IMR-90 (cell line): ENCODE measurements around the gene FOXP1. TPM values are rescaled to one million over a fixed set of nuclear protein-coding genes. Genes with fewer than 3 reads are reported as not detected.

Experiments
- ATAC-seq: fragments of 200-7000 bp; cut with Tn5 transposase; 2 replicates; pipeline ENCODE4 v1.9.1; 2020; ENCODE audit warnings: low read depth, mild to moderate bottlenecking, moderate library complexity
- BruUV-seq: library from RNA; stranded (reverse); fragments of 400-500 nt; replicated peaks from 2 replicates; lab custom pipeline; 2021; lab: Mats Ljungman, UMichigan
- CTCF ChIA-PET: fragments of 300-600 bp; formaldehyde crosslinking; extraction: SDS; loops from one replicate; lab custom pipeline; 2021; ENCODE audit warnings: antibody characterized with exemption; lab: Yijun Ruan, JAX
- POLR2A ChIA-PET: fragments of 300-600 bp; sonication (Branson Sonifier 250); formaldehyde crosslinking; loops from one replicate; lab custom pipeline; 2022; ENCODE audit warnings: antibody characterized with exemption; ENCODE audit not compliant: unreplicated experiment; lab: Charles Lee
- DNase-seq: peaks from one replicate; pipeline ENCODE4 v3.0.0; 2013
- H2AFZ ChIP-seq: replicated peaks from 2 replicates; pipeline ENCODE3; 2013; ENCODE audit warnings: low read length, mild to moderate bottlenecking; ENCODE audit not compliant: poor library complexity
- H2AK5ac ChIP-seq: 2 replicates; pipeline ENCODE4 v1.6.1; 2013; ENCODE audit warnings: low read depth, low read length, inconsistent platforms
- H2AK9ac ChIP-seq: replicated peaks from 2 replicates; pipeline ENCODE3; 2013; ENCODE audit warnings: mild to moderate bottlenecking, low read depth, low read length, moderate library complexity; ENCODE audit not compliant: poor library complexity
- H2BK120ac ChIP-seq: 2 replicates; pipeline ENCODE4 v1.6.1; 2013; ENCODE audit warnings: low read depth, low read length, inconsistent platforms
- H2BK15ac ChIP-seq: 3 replicates; pipeline ENCODE4 v1.6.1; 2013; ENCODE audit warnings: low read depth, low read length, inconsistent platforms
- H2BK20ac ChIP-seq: 2 replicates; pipeline ENCODE4 v1.6.1; 2013; ENCODE audit warnings: low read depth, mild to moderate bottlenecking, inconsistent platforms, low read length, moderate library complexity
- H2BK5ac ChIP-seq: 2 replicates; pipeline ENCODE4 v1.6.1; 2013; ENCODE audit warnings: mild to moderate bottlenecking, low read depth, low read length, inconsistent platforms; ENCODE audit not compliant: poor library complexity, severe bottlenecking
- H3K14ac ChIP-seq: replicated peaks from 2 replicates; pipeline ENCODE4 v1.6.1; 2013; ENCODE audit warnings: low read depth, low read length, inconsistent platforms
- H3K18ac ChIP-seq: 2 replicates; pipeline ENCODE4 v1.6.1; 2013; ENCODE audit warnings: low read depth, low read length, control low read depth
- H3K23ac ChIP-seq: 2 replicates; pipeline ENCODE4 v1.6.1; 2013; ENCODE audit warnings: low read depth, low read length, inconsistent platforms
- H3K27ac ChIP-seq: 2 replicates; pipeline ENCODE4 v1.5.1; 2013; ENCODE audit warnings: mild to moderate bottlenecking, control low read depth, low read length; ENCODE audit not compliant: insufficient read depth
- H3K27me3 ChIP-seq: 2 replicates; pipeline ENCODE4 v1.6.1; 2013; ENCODE audit warnings: low read length; ENCODE audit not compliant: control insufficient read depth, insufficient read depth
- H3K36me3 ChIP-seq: 2 replicates; pipeline ENCODE4 v1.6.1; 2013; ENCODE audit warnings: low read length, mixed read lengths; ENCODE audit not compliant: control insufficient read depth, insufficient read depth
- H3K4ac ChIP-seq: 2 replicates; pipeline ENCODE4 v1.6.1; 2013; ENCODE audit warnings: low read depth, low read length, inconsistent platforms
- H3K4me1 ChIP-seq: 2 replicates; pipeline ENCODE4 v1.6.1; 2013; ENCODE audit warnings: low read length, mixed read lengths; ENCODE audit not compliant: control insufficient read depth, insufficient read depth
- H3K4me2 ChIP-seq: 2 replicates; pipeline ENCODE4 v1.6.1; 2013; ENCODE audit warnings: low read depth, mild to moderate bottlenecking, control low read depth, low read length, moderate library complexity
- H3K4me3 ChIP-seq: 2 replicates; pipeline ENCODE4 v1.5.1; 2013; ENCODE audit warnings: low read depth, mild to moderate bottlenecking, control low read depth, low read length, moderate library complexity; ENCODE audit not compliant: insufficient read depth
- H3K56ac ChIP-seq: 2 replicates; pipeline ENCODE4 v1.6.1; 2013; ENCODE audit warnings: low read length, inconsistent platforms; ENCODE audit not compliant: insufficient read depth; ENCODE audit errors: extremely low read depth
- H3K79me1 ChIP-seq, 2 experiments: 2 replicates each; pipeline ENCODE4 v1.6.1; 2013; ENCODE audit warnings: low read length in 2 of 2, inconsistent platforms in 1 of 2, low read depth in 1 of 2
- H3K9ac ChIP-seq: 2 replicates; pipeline ENCODE4 v1.6.1; 2013; ENCODE audit warnings: low read depth, low read length, control low read depth
- H3K9me1 ChIP-seq: 2 replicates; pipeline ENCODE4 v1.6.1; 2013; ENCODE audit warnings: low read length, inconsistent platforms; ENCODE audit not compliant: insufficient read depth
- H3K9me3 ChIP-seq: 2 replicates; pipeline ENCODE4 v1.6.1; 2013; ENCODE audit warnings: low read length; ENCODE audit not compliant: control insufficient read depth, insufficient read depth
- H4K20me1 ChIP-seq: 2 replicates; pipeline ENCODE4 v1.6.1; 2013; ENCODE audit warnings: low read length, inconsistent platforms; ENCODE audit not compliant: insufficient read depth
- H4K5ac ChIP-seq: 2 replicates; pipeline ENCODE4 v1.6.1; 2013; ENCODE audit warnings: mild to moderate bottlenecking, low read depth, low read length, control low read depth
- H4K8ac ChIP-seq, 2 experiments: 2 replicates each; pipeline ENCODE4 v1.6.1; 2013; ENCODE audit warnings: low read depth in 2 of 2, low read length in 2 of 2, control low read depth in 1 of 2, inconsistent platforms in 1 of 2
- H4K91ac ChIP-seq: 2 replicates; pipeline ENCODE4 v1.6.1; 2013; ENCODE audit warnings: low read depth, low read length, inconsistent platforms; ENCODE audit not compliant: insufficient read depth
- BHLHE40 ChIP-seq: fragments of 150-350 bp; IDR thresholded peaks from 2 replicates; pipeline ENCODE4 v1.6.1; 2016; ENCODE audit warnings: mild to moderate bottlenecking, low read depth, low read length
- CEBPB ChIP-seq: IDR thresholded peaks from 2 replicates; pipeline ENCODE4 v1.6.1; 2012; ENCODE audit warnings: low read depth, low read length, improper control_type of control experiment
- CHD1 ChIP-seq: IDR thresholded peaks from 2 replicates; pipeline ENCODE4 v1.6.1; 2012; ENCODE audit warnings: low read depth, low read length, improper control_type of control experiment
- FOS ChIP-seq: fragments of 150-350 bp; IDR thresholded peaks from 2 replicates; pipeline ENCODE4 v1.6.1; 2016; ENCODE audit warnings: low read depth, low read length
- MAFK ChIP-seq: IDR thresholded peaks from 2 replicates; pipeline ENCODE4 v1.6.1; 2012; ENCODE audit warnings: low read depth, low read length, improper control_type of control experiment
- MAZ ChIP-seq: IDR thresholded peaks from 2 replicates; pipeline ENCODE4 v1.6.1; 2012; ENCODE audit warnings: low read depth, mild to moderate bottlenecking, low read length, improper control_type of control experiment, moderate library complexity, borderline replicate concordance
- MXI1 ChIP-seq: IDR thresholded peaks from 2 replicates; pipeline ENCODE4 v1.6.1; 2012; ENCODE audit warnings: low read depth, mild to moderate bottlenecking, low read length, moderate library complexity, borderline replicate concordance
- NFE2L2 ChIP-seq: fragments of 150-350 bp; IDR thresholded peaks from 2 replicates; pipeline ENCODE4 v1.6.1; 2016; ENCODE audit warnings: low read depth, mild to moderate bottlenecking, low read length
- POLR2A ChIP-seq: IDR thresholded peaks from 2 replicates; pipeline ENCODE4 v1.6.1; 2012; ENCODE audit warnings: mild to moderate bottlenecking, low read depth, low read length
- RAD21 ChIP-seq: IDR thresholded peaks from 2 replicates; pipeline ENCODE4 v1.6.1; 2012; ENCODE audit warnings: low read length, improper control_type of control experiment
- RCOR1 ChIP-seq: IDR thresholded peaks from 2 replicates; pipeline ENCODE4 v1.6.1; 2012; ENCODE audit warnings: mild to moderate bottlenecking, low read length, improper control_type of control experiment; ENCODE audit not compliant: insufficient replicate concordance
- RFX5 ChIP-seq: IDR thresholded peaks from 2 replicates; pipeline ENCODE4 v1.8.0; 2012; ENCODE audit warnings: low read depth, mild to moderate bottlenecking, low read length, moderate library complexity
- SMC3 ChIP-seq: fragments of 150-350 bp; IDR thresholded peaks from 2 replicates; pipeline ENCODE4 v1.6.1; 2016; ENCODE audit warnings: low read depth, mild to moderate bottlenecking, antibody characterized with exemption, low read length, moderate library complexity
- dilution Hi-C: fragments of 300-500 bp; cut with HindIII; formaldehyde crosslinking; loops from one replicate; pipeline ENCODE4 v1.14.3; 2018; ENCODE audit warnings: low sequenced_read_pairs; ENCODE audit not compliant: unreplicated experiment
- in situ Hi-C: fragments of 300-500 bp; cut with MboI; formaldehyde crosslinking; loops from 3 replicates; pipeline ENCODE4 v1.14.3; 2019; ENCODE audit warnings: low sequenced_read_pairs, inconsistent platforms, mixed read lengths
- intact Hi-C: fragments of 100-400 bp; cut with micrococcal nuclease; formaldehyde crosslinking; loops from 2 replicates; pipeline ENCODE4 v1.10.0; 2022
- polyA plus RNA-seq, 3 experiments: library from polyadenylated mRNA; depleted of rRNA; stranded (reverse); fragments of >200 nt; gene quantifications; 2 replicates each; pipeline ENCODE4 v1.2.3, GENCODE V29; 2012; ENCODE audit warnings: low replicate concordance in 1 of 3
- total RNA-seq: library from RNA; depleted of rRNA; stranded (reverse); fragments of >200 nt; gene quantifications from 2 replicates; pipeline ENCODE4 v1.2.3, GENCODE V29; 2012
- TF ChIP-seq, protein P1 (sequence below): fragments of 150-350 bp; IDR thresholded peaks from 2 replicates; pipeline ENCODE4 v1.6.1; 2016; ENCODE audit warnings: low read depth, mild to moderate bottlenecking, low read length, moderate library complexity, borderline replicate concordance
- TF ChIP-seq, protein P2 (sequence below): conservative IDR thresholded peaks from 2 replicates; pipeline ENCODE4 v1.5.1; 2012; ENCODE audit warnings: mild to moderate bottlenecking, low read depth, low read length, improper control_type of control experiment
- TF ChIP-seq, protein P3 (sequence below): fragments of 150-350 bp; IDR thresholded peaks from 2 replicates; pipeline ENCODE4 v1.6.1; 2017; ENCODE audit warnings: mild to moderate bottlenecking, antibody characterized with exemption, low read length, low read depth

The FOXP1 gene
- total and polyA plus RNA-seq, 2 of the 4 experiments (the other 2 are of a cell fraction) = 37.0 to 132 TPM

DNA sequence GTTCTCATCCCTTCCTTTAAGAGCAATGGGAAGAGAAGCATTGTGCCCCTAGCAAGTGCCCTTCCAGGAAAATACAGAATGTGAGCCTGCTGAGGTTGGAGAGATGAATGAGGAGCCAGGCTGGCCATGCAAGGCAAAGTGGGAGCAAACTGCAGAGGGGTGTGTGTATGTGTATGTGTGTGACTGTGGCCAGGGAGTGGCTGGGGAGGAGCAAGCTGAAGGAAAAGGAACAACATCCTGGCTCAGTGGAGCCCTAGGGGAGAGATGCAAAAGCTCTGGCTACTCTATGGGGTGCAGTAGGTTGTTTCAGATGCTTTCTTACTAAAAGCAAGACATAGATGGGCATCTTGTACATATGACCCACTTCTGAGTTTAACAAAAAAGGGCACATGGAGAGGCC lies 20.6 kb downstream of the FOXP1 start:
- Histone ChIP-seq H3K23ac (no peak overlapping the region), H3K18ac (no peak overlapping the region), H3K4me3 (no peak overlapping the region), H3K9me3 (no peaks in the 10 kb centered on the region), H4K20me1 (no peaks in the 10 kb centered on the region), H2AK9ac (no peak overlapping the region), H4K5ac (no peak overlapping the region), H3K9me1 (peaks cover 7% of the 10 kb centered on the region), H3K9ac (no peak overlapping the region), H3K27me3 (no peaks in the 10 kb centered on the region), H2BK15ac (no peak overlapping the region), H4K91ac (no peak overlapping the region), H3K56ac (no peak overlapping the region), H3K27ac (no peak overlapping the region), H3K14ac (no peak overlapping the region), H3K4ac (peak overlapping the region; percentile 44), H3K4me2 (no peak overlapping the region), H2AK5ac (no peak overlapping the region), H2AFZ (no peak overlapping the region), H3K36me3 (peaks cover 3% of the 10 kb centered on the region; the same call in 1 of the 2 replicates), H4K8ac (no peak overlapping the region), H3K4me1 (peaks cover 9% of the 10 kb centered on the region), H2BK5ac (no peak overlapping the region), H2BK20ac (no peak overlapping the region), H3K79me1 (peaks cover 27 to 59% of the 10 kb centered on the region in 2 experiments), H2BK120ac (no peak overlapping the region)
- BruUV-seq = no TSS peak
- dilution Hi-C loops (no loop called here), in situ Hi-C loops (no loop called here), intact Hi-C loops (no loop called here)
- ChIA-PET CTCF (no interaction called here), POLR2A (no interaction called here)
- no peak for TF ChIP-seq MAFK
- no peak for TF ChIP-seq RCOR1
- no peak for TF ChIP-seq CHD1
- TF ChIP-seq NFE2L2 = no peak
- TF ChIP-seq SMC3 = no peak
- TF ChIP-seq, protein P1, sequence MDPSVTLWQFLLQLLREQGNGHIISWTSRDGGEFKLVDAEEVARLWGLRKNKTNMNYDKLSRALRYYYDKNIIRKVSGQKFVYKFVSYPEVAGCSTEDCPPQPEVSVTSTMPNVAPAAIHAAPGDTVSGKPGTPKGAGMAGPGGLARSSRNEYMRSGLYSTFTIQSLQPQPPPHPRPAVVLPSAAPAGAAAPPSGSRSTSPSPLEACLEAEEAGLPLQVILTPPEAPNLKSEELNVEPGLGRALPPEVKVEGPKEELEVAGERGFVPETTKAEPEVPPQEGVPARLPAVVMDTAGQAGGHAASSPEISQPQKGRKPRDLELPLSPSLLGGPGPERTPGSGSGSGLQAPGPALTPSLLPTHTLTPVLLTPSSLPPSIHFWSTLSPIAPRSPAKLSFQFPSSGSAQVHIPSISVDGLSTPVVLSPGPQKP = no peak
- TF ChIP-seq RFX5 = no peak
- no peak for TF ChIP-seq FOS
- TF ChIP-seq, protein P2, sequence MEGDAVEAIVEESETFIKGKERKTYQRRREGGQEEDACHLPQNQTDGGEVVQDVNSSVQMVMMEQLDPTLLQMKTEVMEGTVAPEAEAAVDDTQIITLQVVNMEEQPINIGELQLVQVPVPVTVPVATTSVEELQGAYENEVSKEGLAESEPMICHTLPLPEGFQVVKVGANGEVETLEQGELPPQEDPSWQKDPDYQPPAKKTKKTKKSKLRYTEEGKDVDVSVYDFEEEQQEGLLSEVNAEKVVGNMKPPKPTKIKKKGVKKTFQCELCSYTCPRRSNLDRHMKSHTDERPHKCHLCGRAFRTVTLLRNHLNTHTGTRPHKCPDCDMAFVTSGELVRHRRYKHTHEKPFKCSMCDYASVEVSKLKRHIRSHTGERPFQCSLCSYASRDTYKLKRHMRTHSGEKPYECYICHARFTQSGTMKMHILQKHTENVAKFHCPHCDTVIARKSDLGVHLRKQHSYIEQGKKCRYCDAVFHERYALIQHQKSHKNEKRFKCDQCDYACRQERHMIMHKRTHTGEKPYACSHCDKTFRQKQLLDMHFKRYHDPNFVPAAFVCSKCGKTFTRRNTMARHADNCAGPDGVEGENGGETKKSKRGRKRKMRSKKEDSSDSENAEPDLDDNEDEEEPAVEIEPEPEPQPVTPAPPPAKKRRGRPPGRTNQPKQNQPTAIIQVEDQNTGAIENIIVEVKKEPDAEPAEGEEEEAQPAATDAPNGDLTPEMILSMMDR = no peak
- no peak for TF ChIP-seq BHLHE40
- TF ChIP-seq, protein P3, sequence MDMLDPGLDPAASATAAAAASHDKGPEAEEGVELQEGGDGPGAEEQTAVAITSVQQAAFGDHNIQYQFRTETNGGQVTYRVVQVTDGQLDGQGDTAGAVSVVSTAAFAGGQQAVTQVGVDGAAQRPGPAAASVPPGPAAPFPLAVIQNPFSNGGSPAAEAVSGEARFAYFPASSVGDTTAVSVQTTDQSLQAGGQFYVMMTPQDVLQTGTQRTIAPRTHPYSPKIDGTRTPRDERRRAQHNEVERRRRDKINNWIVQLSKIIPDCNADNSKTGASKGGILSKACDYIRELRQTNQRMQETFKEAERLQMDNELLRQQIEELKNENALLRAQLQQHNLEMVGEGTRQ = no peak
- no peak for TF ChIP-seq CEBPB
- TF ChIP-seq RAD21 = no peak
- TF ChIP-seq MAZ = no peak
- TF ChIP-seq MXI1 = no peak
- no peak for TF ChIP-seq POLR2A
- DNase-seq (no peak), ATAC-seq (no peak)
